Suprapubic skin (tissue), 3 donors: ENCODE results near the gene NME7.

Source experiments
- CTCF ChIP-seq, 2 donors: fragments of 200-600 bp in 1 of 2; fragments of 450-650 bp in 1 of 2; sonication (generic) in 1 of 2; IDR thresholded peaks; one replicate each; pipeline ENCODE4 v1.5.1; 2016 to 2019; ENCODE audit warnings: antibody characterized with exemption in 2 of 2, mild to moderate bottlenecking in 1 of 2, moderate library complexity in 1 of 2
- EP300 ChIP-seq: sonication (generic); formaldehyde crosslinking; IDR thresholded peaks from one replicate; pipeline ENCODE4 v1.6.1; 2017; ENCODE audit warnings: antibody characterized with exemption

- TF ChIP-seq EP300 (no peak), CTCF (IDR thresholded peaks at IDR 0.05) (peak; percentile 52 to 79)
These were observed 19.1 kb downstream of the NME7 start for GRCh38 chr1:169348383-169349036.
